Measurements from ENCODE around the gene APOL1.
"Not testable (repeated sequence)": the region's sequence is repeated elsewhere in the genome, so short reads cannot be mapped to it uniquely, and the experiment has no call there.

APOL1 gene

GRCh38 chr22:36258701-36259614 is 6.0 kb downstream of the APOL1 start:
- H3K36me3 ChIP-seq: no peaks in the 10 kb centered on the region
- TF ChIP-seq Cebpa-rat (IDR thresholded peaks at IDR 0.05): no peak
- H3K4me1 ChIP-seq: peaks cover 32 to 61% (median 42%) of the 10 kb centered on the region in 10 experiments
- H3K4me2 ChIP-seq: peak overlapping the region; percentile 71 to 87 (median 81)
- peak overlapping the region in 10 of 11 experiments; percentile 4 to 65 (median 43); a peak in 18 of 22 replicates for H3K27ac ChIP-seq
- peak overlapping the region in 7 of 11 experiments; percentile 2 to 53 (median 16); a peak in 8 of 22 replicates for H3K9ac ChIP-seq
- H3K27me3 ChIP-seq: no peaks in the 10 kb centered on the region
- no peaks in the 10 kb centered on the region for H3K9me3 ChIP-seq (replicated peaks in 1 of 11)
- H4K20me1 ChIP-seq: no peaks in the 10 kb centered on the region
- no peak overlapping the region for H3K4me3 ChIP-seq

GRCh38 chr22:36259615-36260300 is 6.8 kb downstream of the APOL1 start:
- no peaks in the 10 kb centered on the region for H3K36me3 ChIP-seq
- peaks cover 24 to 53% (median 34%) of the 10 kb centered on the region in 10 experiments for H3K4me1 ChIP-seq
- H3K27ac ChIP-seq: peak overlapping the region in 10 of 11 experiments; percentile 4 to 65 (median 43); a peak in 15 of 22 replicates
- H3K9me3 ChIP-seq (replicated peaks in 1 of 11): no peaks in the 10 kb centered on the region
- peak overlapping the region; percentile 71 to 87 (median 81) for H3K4me2 ChIP-seq
- TF ChIP-seq Cebpa-rat (IDR thresholded peaks at IDR 0.05): no peak
- no peaks in the 10 kb centered on the region for H3K27me3 ChIP-seq
- no peaks in the 10 kb centered on the region for H4K20me1 ChIP-seq
- H3K4me3 ChIP-seq: no peak overlapping the region
- H3K9ac ChIP-seq: peak overlapping the region in 4 of 11 experiments; percentile 2 to 53 (median 12); a peak in 4 of 22 replicates

- H3K9me3 ChIP-seq (replicated peaks in 1 of 11); H3K4me2 ChIP-seq; H3K27ac ChIP-seq; H3K4me3 ChIP-seq; H3K27me3 ChIP-seq; H3K9ac ChIP-seq; H4K20me1 ChIP-seq: not testable (repeated sequence)
- Histone ChIP-seq H3K4me1 (peaks cover 19 to 47% (median 30%) of the 10 kb centered on the region in 10 experiments), H3K36me3 (peaks cover 0 to 10% (median 8%) of the 10 kb centered on the region in 11 experiments; a peak in 9 of 22 replicates)
Measured at GRCh38 chr22:36261675-36262074, 8.7 kb downstream of the APOL1 start.

- not testable (repeated sequence) for H3K4me2 ChIP-seq; H3K27me3 ChIP-seq; H4K20me1 ChIP-seq; H3K27ac ChIP-seq; H3K4me3 ChIP-seq; H3K9me3 ChIP-seq (replicated peaks in 1 of 11); H3K9ac ChIP-seq
- Histone ChIP-seq H3K36me3 (peaks cover 0 to 10% (median 8%) of the 10 kb centered on the region in 11 experiments; a peak in 9 of 22 replicates), H3K4me1 (peaks cover 19 to 40% (median 28%) of the 10 kb centered on the region in 10 experiments)
Measured at GRCh38 chr22:36262307-36262706, 9.4 kb downstream of the APOL1 start.

GRCh38 chr22:36263216-36263673 is 10.3 kb downstream of the APOL1 start:
- not testable (repeated sequence) for H3K9ac ChIP-seq; H3K4me3 ChIP-seq; H3K4me2 ChIP-seq; H3K27me3 ChIP-seq; H3K9me3 ChIP-seq (replicated peaks in 1 of 11); H4K20me1 ChIP-seq; H3K27ac ChIP-seq
- Histone ChIP-seq H3K4me1 (peaks cover 17 to 31% (median 22%) of the 10 kb centered on the region in 10 experiments), H3K36me3 (peaks cover 0 to 10% (median 8%) of the 10 kb centered on the region in 11 experiments; a peak in 9 of 22 replicates)

GRCh38 chr22:36263886-36264664 is 11.1 kb downstream of the APOL1 start:
- Histone ChIP-seq H3K4me1 (peaks cover 9 to 23% (median 14%) of the 10 kb centered on the region in 10 experiments), H3K36me3 (peaks cover 0 to 10% (median 8%) of the 10 kb centered on the region in 11 experiments; a peak in 9 of 22 replicates), H3K4me2 (peak overlapping the region in 1 of 11 experiments; percentile 24; a peak in 1 of 22 replicates)
- H3K9me3 ChIP-seq (replicated peaks in 1 of 11); H3K9ac ChIP-seq; H3K27ac ChIP-seq; H3K27me3 ChIP-seq; H3K4me3 ChIP-seq; H4K20me1 ChIP-seq: not testable (repeated sequence)

- peaks cover 0 to 10% (median 8%) of the 10 kb centered on the region in 11 experiments; a peak in 9 of 22 replicates for H3K36me3 ChIP-seq
- H3K9ac ChIP-seq: no peak overlapping the region
- H3K4me3 ChIP-seq: no peak overlapping the region
- H3K9me3 ChIP-seq (replicated peaks in 1 of 11): no peaks in the 10 kb centered on the region; a peak in 1 of 22 replicates
- no peaks in the 10 kb centered on the region for H3K27me3 ChIP-seq
- no peak for TF ChIP-seq Cebpa-rat (IDR thresholded peaks at IDR 0.05)
- H4K20me1 ChIP-seq: no peaks in the 10 kb centered on the region
- no peak overlapping the region for H3K4me2 ChIP-seq
- H3K27ac ChIP-seq: no peak overlapping the region
- 0 out of 20 replicates have a peak, but pooled peaks cover 0 to 6% (median 0%) of the 10 kb centered on the region in 10 experiments for H3K4me1 ChIP-seq
Measured at GRCh38 chr22:36267058-36267457, 14.1 kb downstream of the APOL1 start.

- H4K20me1 ChIP-seq: no peaks in the 10 kb centered on the region
- H3K27me3 ChIP-seq: no peaks in the 10 kb centered on the region
- H3K4me3 ChIP-seq: no peak overlapping the region
- no peak for TF ChIP-seq Cebpa-rat (IDR thresholded peaks at IDR 0.05)
- 0 out of 20 replicates have a peak, but pooled peaks cover 0 to 6% (median 0%) of the 10 kb centered on the region in 10 experiments for H3K4me1 ChIP-seq
- no peak overlapping the region for H3K27ac ChIP-seq
- H3K9ac ChIP-seq: no peak overlapping the region
- H3K9me3 ChIP-seq (replicated peaks in 1 of 11): no peaks in the 10 kb centered on the region; a peak in 1 of 22 replicates
- H3K36me3 ChIP-seq: peaks cover 0 to 10% (median 8%) of the 10 kb centered on the region in 11 experiments; a peak in 9 of 22 replicates
- no peak overlapping the region for H3K4me2 ChIP-seq
Measured at GRCh38 chr22:36267896-36268485, 15.1 kb downstream of the APOL1 start.

GRCh38 chr22:36271231-36271630 is 18.3 kb downstream of the APOL1 start:
- H3K27me3 ChIP-seq; H3K36me3 ChIP-seq; H3K4me3 ChIP-seq; H3K27ac ChIP-seq; H3K9me3 ChIP-seq (replicated peaks in 1 of 11); H4K20me1 ChIP-seq; H3K9ac ChIP-seq; H3K4me2 ChIP-seq: not testable (repeated sequence)
- H3K4me1 ChIP-seq: peaks cover 0 to 20% (median 9%) of the 10 kb centered on the region in 10 experiments; a peak in 18 of 20 replicates

- not testable (repeated sequence) for H4K20me1 ChIP-seq; H3K9me3 ChIP-seq (replicated peaks in 1 of 11); H3K27ac ChIP-seq; H3K4me2 ChIP-seq; H3K36me3 ChIP-seq; H3K9ac ChIP-seq; H3K4me3 ChIP-seq; H3K27me3 ChIP-seq
- peaks cover 4 to 27% (median 16%) of the 10 kb centered on the region in 10 experiments; a peak in 19 of 20 replicates for H3K4me1 ChIP-seq
Measured at GRCh38 chr22:36271951-36272350, 19.0 kb downstream of the APOL1 start.
